ENCODE measurements around the gene CGGBP1. TPM values are rescaled to one million over a fixed set of nuclear protein-coding genes. Genes with fewer than 3 reads are reported as not detected.

Gene CGGBP1
- total and polyA plus RNA-seq, 2 donors = 64.8 to 121 TPM

DNA sequence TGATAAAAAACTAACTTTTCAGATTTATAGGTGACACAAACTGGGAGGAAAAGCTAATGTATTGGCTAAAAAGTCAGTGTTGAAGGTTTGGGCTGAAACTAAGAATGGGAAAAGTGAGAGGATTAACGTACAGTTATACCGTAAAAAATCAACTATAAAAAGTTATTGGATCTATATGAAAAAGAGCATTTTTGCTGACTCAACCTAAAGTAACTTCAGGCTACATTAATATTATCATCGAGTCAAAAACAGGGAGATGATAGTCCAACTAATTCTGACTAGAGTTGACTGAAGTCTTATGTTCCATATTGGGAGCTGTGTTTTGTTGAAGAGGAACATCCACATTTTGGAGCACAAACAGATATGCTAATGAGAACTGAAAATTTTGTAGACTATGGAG is 20.1 kb upstream of the CGGBP1 start:
- H3K36me3 ChIP-seq (ENCODE audit: control insufficient read depth in 2 of 2, insufficient read depth in 2 of 2, low read length in 1 of 2) = no peaks in the 10 kb centered on the region
- H3K9me3 ChIP-seq (ENCODE audit: control insufficient read depth in 2 of 2, insufficient read depth in 1 of 2, low read length in 1 of 2) = no peaks in the 10 kb centered on the region
- no peaks in the 10 kb centered on the region for H3K4me1 ChIP-seq (ENCODE audit: control insufficient read depth in 2 of 2, insufficient read depth in 2 of 2, low read length in 2 of 2)
- no peaks in the 10 kb centered on the region for H3K27me3 ChIP-seq (ENCODE audit: control insufficient read depth in 2 of 2, insufficient read depth in 1 of 2, low read length in 1 of 2)
- DNase-seq (ENCODE audit: low read depth in 6 of 9, low spot score in 9 of 9) = no peak
- no peak overlapping the region for H3K4me3 ChIP-seq (ENCODE audit: low read length in 2 of 2)
- H3K27ac ChIP-seq (ENCODE audit: low read depth in 1 of 2, low read length in 1 of 2) = no peak overlapping the region
- over 99% methylated on average over 3 of the region's 3 CpGs for WGBS

DNA sequence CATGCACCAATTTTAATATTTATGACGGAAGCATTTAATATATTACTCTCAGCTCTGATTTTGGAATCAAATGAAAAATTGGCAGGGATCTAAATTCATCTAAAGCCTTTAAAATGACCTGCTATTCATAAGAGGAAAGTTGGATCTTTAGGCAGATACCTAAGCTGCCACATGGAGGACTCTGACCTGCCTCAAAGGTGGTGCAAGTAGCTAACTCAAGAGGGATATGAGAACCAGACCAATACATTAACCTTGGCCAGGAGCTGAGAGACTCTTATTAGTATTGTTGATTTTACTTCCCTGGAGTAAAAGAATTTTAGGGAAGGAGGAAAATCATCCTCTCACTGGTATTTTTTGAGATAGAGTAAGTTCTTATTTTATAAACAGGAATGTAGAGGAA is 17.9 kb upstream of the CGGBP1 start:
- 97% methylated on average over 1 of the region's 1 CpG for WGBS
- no peak for DNase-seq (ENCODE audit: low read depth in 6 of 9, low spot score in 9 of 9)
- H3K27ac ChIP-seq (ENCODE audit: low read depth in 1 of 2, low read length in 1 of 2) = no peak overlapping the region
- no peaks in the 10 kb centered on the region for H3K9me3 ChIP-seq (ENCODE audit: control insufficient read depth in 2 of 2, insufficient read depth in 1 of 2, low read length in 1 of 2)
- no peak overlapping the region for H3K4me3 ChIP-seq (ENCODE audit: low read length in 2 of 2)
- no peaks in the 10 kb centered on the region for H3K4me1 ChIP-seq (ENCODE audit: control insufficient read depth in 2 of 2, insufficient read depth in 2 of 2, low read length in 2 of 2)
- no peaks in the 10 kb centered on the region for H3K27me3 ChIP-seq (ENCODE audit: control insufficient read depth in 2 of 2, insufficient read depth in 1 of 2, low read length in 1 of 2)
- H3K36me3 ChIP-seq (ENCODE audit: control insufficient read depth in 2 of 2, insufficient read depth in 2 of 2, low read length in 1 of 2) = no peaks in the 10 kb centered on the region

DNA sequence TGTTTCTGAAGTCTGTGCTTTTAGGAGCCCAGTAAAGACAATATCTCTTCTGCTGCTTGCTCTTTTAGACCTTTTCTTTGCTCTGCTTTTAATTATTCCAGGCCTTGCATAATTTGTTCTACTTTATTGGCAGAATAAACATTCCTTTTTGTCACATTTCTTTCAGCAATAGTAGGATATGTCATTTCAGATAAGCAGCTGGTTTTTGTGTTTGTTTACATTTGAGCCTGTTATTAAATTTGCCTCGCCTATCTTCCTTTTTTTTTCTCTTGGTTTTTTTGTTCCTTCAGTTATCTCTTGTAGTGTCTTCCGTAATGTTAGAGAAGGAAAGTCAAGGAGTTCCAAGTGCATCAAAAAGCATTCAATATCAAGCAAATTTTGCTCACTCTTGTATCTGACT is 16.7 kb upstream of the CGGBP1 start:
- H3K27ac ChIP-seq (ENCODE audit: low read depth in 1 of 2, low read length in 1 of 2) = no peak overlapping the region
- H3K4me3 ChIP-seq (ENCODE audit: low read length in 2 of 2) = no peak overlapping the region
- DNase-seq (ENCODE audit: low read depth in 6 of 9, low spot score in 9 of 9) = no peak
- no peaks in the 10 kb centered on the region for H3K36me3 ChIP-seq (ENCODE audit: control insufficient read depth in 2 of 2, insufficient read depth in 2 of 2, low read length in 1 of 2)
- H3K9me3 ChIP-seq (ENCODE audit: control insufficient read depth in 2 of 2, insufficient read depth in 1 of 2, low read length in 1 of 2) = peaks cover 0 to 7% of the 10 kb centered on the region in 2 donors
- H3K27me3 ChIP-seq (ENCODE audit: control insufficient read depth in 2 of 2, insufficient read depth in 1 of 2, low read length in 1 of 2) = no peaks in the 10 kb centered on the region
- no peaks in the 10 kb centered on the region for H3K4me1 ChIP-seq (ENCODE audit: control insufficient read depth in 2 of 2, insufficient read depth in 2 of 2, low read length in 2 of 2)
- 95% methylated on average over 2 of the region's 2 CpGs for WGBS

DNA sequence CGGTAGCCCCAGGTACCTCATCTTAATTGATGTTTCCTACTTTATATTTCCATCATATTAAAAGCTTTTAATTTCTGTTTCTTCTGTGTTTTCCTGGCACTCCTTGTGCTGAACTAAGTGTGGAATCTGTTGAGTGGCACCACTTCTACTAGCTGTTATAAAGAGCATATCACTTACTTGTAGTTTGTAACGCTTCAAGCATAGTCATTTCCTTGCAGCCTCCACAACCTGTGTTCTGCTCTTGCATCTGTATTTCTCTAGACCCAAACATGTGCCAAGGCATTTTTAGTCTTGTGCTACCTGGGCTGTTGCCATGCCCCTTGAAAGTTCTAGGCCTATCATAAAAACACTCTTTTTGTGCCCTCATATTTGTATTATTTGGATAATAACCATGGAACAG is 16.3 kb upstream of the CGGBP1 start:
- H3K9me3 ChIP-seq (ENCODE audit: control insufficient read depth in 2 of 2, insufficient read depth in 1 of 2, low read length in 1 of 2) = peaks cover 0 to 7% of the 10 kb centered on the region in 2 donors
- DNase-seq (ENCODE audit: low read depth in 6 of 9, low spot score in 9 of 9) = no peak
- no peak overlapping the region for H3K4me3 ChIP-seq (ENCODE audit: low read length in 2 of 2)
- H3K4me1 ChIP-seq (ENCODE audit: control insufficient read depth in 2 of 2, insufficient read depth in 2 of 2, low read length in 2 of 2) = no peaks in the 10 kb centered on the region
- H3K27ac ChIP-seq (ENCODE audit: low read depth in 1 of 2, low read length in 1 of 2) = no peak overlapping the region
- no peaks in the 10 kb centered on the region for H3K36me3 ChIP-seq (ENCODE audit: control insufficient read depth in 2 of 2, insufficient read depth in 2 of 2, low read length in 1 of 2)
- H3K27me3 ChIP-seq (ENCODE audit: control insufficient read depth in 2 of 2, insufficient read depth in 1 of 2, low read length in 1 of 2) = no peaks in the 10 kb centered on the region
- 87% methylated on average over 2 of the region's 2 CpGs for WGBS

DNA sequence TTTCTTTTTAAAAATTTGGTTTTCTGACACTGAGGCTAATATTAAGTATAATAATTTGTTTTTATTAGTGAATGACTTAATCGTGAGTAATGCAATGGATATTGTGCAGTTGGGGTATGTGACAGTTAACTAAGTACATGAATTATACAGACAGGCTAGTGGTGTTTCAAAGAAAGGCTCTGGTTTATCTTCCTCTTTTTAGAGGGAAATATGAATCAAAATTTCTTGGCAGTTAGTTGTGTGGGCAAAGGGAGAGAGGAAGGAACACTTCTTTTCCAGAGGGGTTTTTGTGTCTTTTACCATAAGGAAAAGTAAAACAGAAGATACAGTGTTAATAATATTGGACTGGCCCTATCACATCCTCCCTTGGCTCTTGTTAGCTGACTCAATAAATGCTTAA is 2.9 kb upstream of the CGGBP1 start:
- H3K4me1 ChIP-seq (ENCODE audit: control insufficient read depth in 2 of 2, insufficient read depth in 2 of 2, low read length in 2 of 2) = peaks cover 0 to 9% of the 10 kb centered on the region in 2 donors
- WGBS = 9% methylated on average over 1 of the region's 1 CpG

DNA sequence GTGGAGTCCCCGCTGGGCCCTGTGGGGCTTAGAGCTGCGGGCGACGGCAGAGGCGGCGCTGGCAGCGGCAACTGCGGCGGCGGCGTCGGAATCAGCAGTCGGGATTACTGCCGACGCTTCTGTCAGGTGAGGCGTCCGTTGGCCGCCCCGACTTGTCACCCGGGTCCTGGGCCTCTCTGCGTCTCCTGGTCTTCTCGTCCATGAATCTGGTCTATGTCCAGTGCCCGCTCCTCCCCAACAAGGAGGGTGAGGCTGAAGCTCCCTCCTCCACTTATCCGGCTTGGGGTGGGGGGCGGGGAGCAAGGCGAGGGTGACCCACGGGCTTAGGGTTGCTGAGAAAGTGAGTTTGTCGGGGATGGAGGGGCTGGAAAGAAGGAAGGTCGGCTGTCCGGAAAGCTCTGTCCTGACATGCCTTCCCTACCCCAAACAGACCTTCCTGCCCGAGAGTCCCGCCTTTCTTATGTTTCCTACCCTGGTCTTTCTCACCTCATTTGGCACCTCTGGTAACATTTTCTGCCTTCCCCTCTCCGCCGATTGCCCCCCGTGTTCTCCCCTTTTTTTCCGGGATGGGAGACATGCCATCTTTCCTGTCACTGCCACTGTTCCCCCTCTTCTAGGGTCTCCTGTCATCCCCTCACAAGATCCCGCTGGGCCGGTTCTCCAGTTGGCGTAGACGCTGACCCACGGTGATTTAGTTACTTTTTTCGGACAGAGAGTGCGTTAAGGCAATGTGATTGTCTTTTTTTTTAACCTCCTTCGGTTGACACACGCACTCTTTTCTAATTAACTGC is 770 bp upstream of the CGGBP1 start:
- Histone ChIP-seq H3K27ac (ENCODE audit: low read depth in 1 of 2, low read length in 1 of 2) (peak overlapping the region; percentile 90 to 92), H3K4me3 (ENCODE audit: low read length in 2 of 2) (peak overlapping the region; percentile 93 to 98), H3K27me3 (ENCODE audit: control insufficient read depth in 2 of 2, insufficient read depth in 1 of 2, low read length in 1 of 2) (no peaks in the 10 kb centered on the region), H3K36me3 (ENCODE audit: control insufficient read depth in 2 of 2, insufficient read depth in 2 of 2, low read length in 1 of 2) (peaks cover 6 to 20% of the 10 kb centered on the region in 2 donors), H3K9me3 (ENCODE audit: control insufficient read depth in 2 of 2, insufficient read depth in 1 of 2, low read length in 1 of 2) (no peaks in the 10 kb centered on the region), H3K4me1 (ENCODE audit: control insufficient read depth in 2 of 2, insufficient read depth in 2 of 2, low read length in 2 of 2) (peaks cover 0 to 9% of the 10 kb centered on the region in 2 donors)
- peak in 2 of 9 donors; percentile 21 to 25 for DNase-seq (ENCODE audit: low read depth in 6 of 9, low spot score in 9 of 9)
- under 1% methylated on average over 45 of the region's 45 CpGs for WGBS

More for the DNA sequence above, 2.9 kb upstream of the CGGBP1 start:
- no peak for DNase-seq (ENCODE audit: low read depth in 6 of 9, low spot score in 9 of 9)
- Histone ChIP-seq H3K36me3 (ENCODE audit: control insufficient read depth in 2 of 2, insufficient read depth in 2 of 2, low read length in 1 of 2) (peaks cover 2 to 3% of the 10 kb centered on the region in 2 donors), H3K27ac (ENCODE audit: low read depth in 1 of 2, low read length in 1 of 2) (no peak overlapping the region), H3K27me3 (ENCODE audit: control insufficient read depth in 2 of 2, insufficient read depth in 1 of 2, low read length in 1 of 2) (no peaks in the 10 kb centered on the region), H3K9me3 (ENCODE audit: control insufficient read depth in 2 of 2, insufficient read depth in 1 of 2, low read length in 1 of 2) (peaks cover 0 to 4% of the 10 kb centered on the region in 2 donors), H3K4me3 (ENCODE audit: low read length in 2 of 2) (no peak overlapping the region)

DNA sequence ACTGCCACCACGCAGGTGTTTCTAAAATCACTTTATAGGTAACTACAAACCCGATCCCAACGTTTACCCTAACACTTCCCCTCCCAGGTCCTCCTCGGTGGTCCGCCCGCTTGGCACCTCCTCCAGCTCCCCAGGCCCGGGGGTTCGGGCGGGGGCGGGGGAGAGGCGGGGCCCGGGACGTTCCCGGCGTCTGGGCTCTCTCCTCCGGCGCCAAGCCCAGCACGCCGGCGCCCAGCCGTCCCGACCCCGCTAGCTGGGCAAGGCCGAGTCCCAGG is 562 bp downstream of the CGGBP1 start:
- Histone ChIP-seq H3K4me3 (ENCODE audit: low read length in 2 of 2) (peak overlapping the region; percentile 85 to 93), H3K9me3 (ENCODE audit: control insufficient read depth in 2 of 2, insufficient read depth in 1 of 2, low read length in 1 of 2) (no peaks in the 10 kb centered on the region), H3K36me3 (ENCODE audit: control insufficient read depth in 2 of 2, insufficient read depth in 2 of 2, low read length in 1 of 2) (peaks cover 6 to 29% of the 10 kb centered on the region in 2 donors), H3K27me3 (ENCODE audit: control insufficient read depth in 2 of 2, insufficient read depth in 1 of 2, low read length in 1 of 2) (no peaks in the 10 kb centered on the region), H3K4me1 (ENCODE audit: control insufficient read depth in 2 of 2, insufficient read depth in 2 of 2, low read length in 2 of 2) (peaks cover 0 to 6% of the 10 kb centered on the region in 2 donors), H3K27ac (ENCODE audit: low read depth in 1 of 2, low read length in 1 of 2) (peak overlapping the region; percentile 99)
- no peak for DNase-seq (ENCODE audit: low read depth in 6 of 9, low spot score in 9 of 9)
- under 1% methylated on average over 24 of the region's 24 CpGs for WGBS

DNA sequence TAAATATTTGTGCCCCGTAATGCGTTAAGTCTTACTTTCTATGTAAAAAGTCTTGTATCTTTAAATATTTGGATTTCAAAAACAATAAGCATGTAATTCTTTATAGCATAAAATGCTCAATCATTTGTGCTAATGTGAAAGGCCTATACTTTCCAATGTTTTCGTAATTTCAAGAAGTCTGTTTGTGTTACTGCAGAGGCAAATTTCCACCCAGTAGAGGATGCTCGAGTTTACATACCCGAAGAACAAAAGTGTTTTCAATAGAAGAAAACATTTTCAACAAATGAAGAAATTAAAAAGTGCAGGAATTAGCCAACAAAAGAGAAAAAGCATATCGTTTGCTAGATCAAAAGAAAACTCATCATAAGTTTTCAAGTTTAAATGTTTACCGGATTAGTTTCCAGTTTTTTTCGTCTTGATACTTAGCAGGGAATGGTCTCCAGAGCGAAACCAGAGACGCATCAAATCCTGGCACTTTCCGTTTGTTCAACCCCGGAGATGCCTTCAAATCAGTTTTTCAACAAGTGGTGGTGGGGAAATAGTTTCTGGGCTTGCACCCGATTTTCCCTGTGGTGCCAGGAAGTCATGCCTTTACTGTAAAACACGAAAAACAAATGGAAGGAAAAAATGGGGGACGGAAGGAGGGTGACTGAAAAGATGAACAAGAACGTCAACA is 1.0 kb downstream of the CGGBP1 start:
- H3K4me1 ChIP-seq (ENCODE audit: control insufficient read depth in 2 of 2, insufficient read depth in 2 of 2, low read length in 2 of 2) = peaks cover 0 to 6% of the 10 kb centered on the region in 2 donors
- WGBS = 14% methylated on average over 16 of the region's 16 CpGs

DNA sequence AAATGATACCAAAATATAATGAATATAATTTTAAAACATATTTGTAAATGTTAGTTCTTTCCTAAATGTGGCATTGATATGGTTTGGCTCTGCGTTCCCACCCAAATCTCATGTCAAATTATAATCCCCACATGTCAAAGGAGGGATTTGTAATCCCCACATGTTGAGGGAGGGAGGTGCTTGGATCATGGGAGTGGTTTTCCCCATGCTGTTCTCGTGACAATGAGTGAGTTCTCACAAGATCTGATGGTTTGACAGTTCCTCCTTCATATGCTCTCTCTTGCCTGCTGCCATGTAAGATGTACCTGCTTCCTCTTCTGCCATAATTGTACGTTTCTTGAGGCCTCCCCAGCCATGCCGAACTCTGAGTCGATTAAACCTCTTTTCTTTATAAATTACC is 12.0 kb downstream of the CGGBP1 start:
- DNase-seq (ENCODE audit: low read depth in 6 of 9, low spot score in 9 of 9) = no peak
- Histone ChIP-seq H3K27ac (ENCODE audit: low read depth in 1 of 2, low read length in 1 of 2) (no peak overlapping the region), H3K9me3 (ENCODE audit: control insufficient read depth in 2 of 2, insufficient read depth in 1 of 2, low read length in 1 of 2) (no peaks in the 10 kb centered on the region), H3K36me3 (ENCODE audit: control insufficient read depth in 2 of 2, insufficient read depth in 2 of 2, low read length in 1 of 2) (no peaks in the 10 kb centered on the region), H3K4me1 (ENCODE audit: control insufficient read depth in 2 of 2, insufficient read depth in 2 of 2, low read length in 2 of 2) (no peaks in the 10 kb centered on the region), H3K4me3 (ENCODE audit: low read length in 2 of 2) (no peak overlapping the region), H3K27me3 (ENCODE audit: control insufficient read depth in 2 of 2, insufficient read depth in 1 of 2, low read length in 1 of 2) (no peaks in the 10 kb centered on the region)
- WGBS = 94% methylated on average over 5 of the region's 5 CpGs

More for the DNA sequence above, 1.0 kb downstream of the CGGBP1 start:
- H3K4me3 ChIP-seq (ENCODE audit: low read length in 2 of 2) = peak overlapping the region; percentile 85 to 93
- H3K27me3 ChIP-seq (ENCODE audit: control insufficient read depth in 2 of 2, insufficient read depth in 1 of 2, low read length in 1 of 2) = no peaks in the 10 kb centered on the region
- DNase-seq (ENCODE audit: low read depth in 6 of 9, low spot score in 9 of 9) = peak in 4 of 9 donors; percentile 21 to 50 (median 31)
- no peaks in the 10 kb centered on the region for H3K9me3 ChIP-seq (ENCODE audit: control insufficient read depth in 2 of 2, insufficient read depth in 1 of 2, low read length in 1 of 2)
- H3K27ac ChIP-seq (ENCODE audit: low read depth in 1 of 2, low read length in 1 of 2) = peak overlapping the region; percentile 99
- H3K36me3 ChIP-seq (ENCODE audit: control insufficient read depth in 2 of 2, insufficient read depth in 2 of 2, low read length in 1 of 2) = peaks cover 6 to 32% of the 10 kb centered on the region in 2 donors
